Chondrocyte (in vitro differentiated cells): Measurements from ENCODE around the gene SCYGR3. TPM values are rescaled to one million over a fixed set of nuclear protein-coding genes. Genes with fewer than 3 reads are reported as not detected.

Experiments used
- DNase-seq: peaks from one replicate; pipeline ENCODE4 v3.0.0; 2021; ENCODE audit warnings: mixed read lengths, low spot score
- H3K27ac Mint-ChIP-seq: one replicate; pipeline ENCODE4 v1.8.0; 2021; ENCODE audit warnings: mild to moderate bottlenecking, moderate library complexity, mixed read lengths; ENCODE audit not compliant: unreplicated experiment
- H3K27me3 Mint-ChIP-seq: 2 replicates; pipeline ENCODE4 v1.8.0; 2021; ENCODE audit warnings: low read depth, mixed read lengths
- H3K36me3 Mint-ChIP-seq: 2 replicates; pipeline ENCODE4 v1.8.0; 2021; ENCODE audit warnings: low read depth, mixed read lengths
- H3K4me1 Mint-ChIP-seq: 2 replicates; pipeline ENCODE4 v1.8.0; 2021; ENCODE audit warnings: low read depth, mild to moderate bottlenecking, mixed read lengths
- H3K4me3 Mint-ChIP-seq: one replicate; pipeline ENCODE4 v1.8.0; 2021; ENCODE audit warnings: mild to moderate bottlenecking, moderate library complexity, mixed read lengths; ENCODE audit not compliant: unreplicated experiment
- H3K9me3 Mint-ChIP-seq: 2 replicates; pipeline ENCODE4 v1.8.0; 2021; ENCODE audit warnings: low read depth, mixed read lengths
- CTCF ChIP-seq: fragments of 200-600 bp; sonication (generic); IDR thresholded peaks from 2 replicates; pipeline ENCODE4 v1.5.0; 2021; ENCODE audit warnings: antibody characterized with exemption, mild to moderate bottlenecking, moderate library complexity
- total RNA-seq: library from RNA; stranded (reverse); gene quantifications from 3 replicates; pipeline ENCODE4 v1.2.1, GENCODE V29; 2021

The SCYGR3 gene
- total RNA-seq, 1 donor from 2014 or later = not detected

- H3K4me3 Mint-ChIP-seq = no peak overlapping the region
- peaks cover 3% of the 10 kb centered on the region for H3K4me1 Mint-ChIP-seq
- H3K27me3 Mint-ChIP-seq = peaks cover 10% of the 10 kb centered on the region
- DNase-seq = no peak
- no peak for TF ChIP-seq CTCF
- H3K9me3 Mint-ChIP-seq = no peaks in the 10 kb centered on the region
- H3K36me3 Mint-ChIP-seq = no peaks in the 10 kb centered on the region
- H3K27ac Mint-ChIP-seq = no peak overlapping the region
Measured at GRCh38 chr2:227615181-227615580, 541 bp upstream of the SCYGR3 start.

GRCh38 chr2:227614246-227614645, 394 bp downstream of the SCYGR3 start:
- H3K4me1 Mint-ChIP-seq = peaks cover 3% of the 10 kb centered on the region

GRCh38 chr2:227613272-227613660, 1.4 kb downstream of the SCYGR3 start:
- peaks cover 10% of the 10 kb centered on the region for H3K27me3 Mint-ChIP-seq
- no peaks in the 10 kb centered on the region for H3K36me3 Mint-ChIP-seq
- no peak overlapping the region for H3K4me3 Mint-ChIP-seq
- no peak for TF ChIP-seq CTCF
- H3K9me3 Mint-ChIP-seq = no peaks in the 10 kb centered on the region
- DNase-seq = no peak
- peaks cover 3% of the 10 kb centered on the region for H3K4me1 Mint-ChIP-seq
- H3K27ac Mint-ChIP-seq = no peak overlapping the region

More at GRCh38 chr2:227614246-227614645, 394 bp downstream of the SCYGR3 start:
- Mint-ChIP-seq H3K27me3 (peaks cover 10% of the 10 kb centered on the region), H3K4me3 (no peak overlapping the region), H3K27ac (no peak overlapping the region), H3K36me3 (no peaks in the 10 kb centered on the region), H3K9me3 (no peaks in the 10 kb centered on the region)
- DNase-seq = no peak
- TF ChIP-seq CTCF = no peak

GRCh38 chr2:227612546-227613271, 1.9 kb downstream of the SCYGR3 start:
- peaks cover 10% of the 10 kb centered on the region for H3K27me3 Mint-ChIP-seq

GRCh38 chr2:227610123-227610522, 4.5 kb downstream of the SCYGR3 start:
- Mint-ChIP-seq H3K36me3 (no peaks in the 10 kb centered on the region), H3K4me3 (no peak overlapping the region), H3K9me3 (no peaks in the 10 kb centered on the region), H3K27me3 (no peaks in the 10 kb centered on the region), H3K27ac (no peak overlapping the region), H3K4me1 (no peaks in the 10 kb centered on the region)
- no peak for DNase-seq
- no peak for TF ChIP-seq CTCF

More at GRCh38 chr2:227612546-227613271, 1.9 kb downstream of the SCYGR3 start:
- no peak for TF ChIP-seq CTCF
- Mint-ChIP-seq H3K4me1 (peaks cover under 1% of the 10 kb centered on the region), H3K4me3 (no peak overlapping the region), H3K36me3 (no peaks in the 10 kb centered on the region), H3K27ac (no peak overlapping the region), H3K9me3 (no peaks in the 10 kb centered on the region)
- no peak for DNase-seq
